Uterus (tissue), 2 donors: ENCODE data around the gene TSPAN32.

Experiments used
- CTCF ChIP-seq, 4 experiments: fragments of 200-600 bp in 2 of 4; fragments of 450-650 bp in 2 of 4; sonication (generic) in 2 of 4; IDR thresholded peaks; one replicate each; pipeline ENCODE4 v1.5.1; 2016 to 2019; ENCODE audit warnings: antibody characterized with exemption in 4 of 4, mild to moderate bottlenecking in 2 of 4, moderate library complexity in 1 of 4
- POLR2A ChIP-seq, 2 donors: fragments of 450-650 bp; IDR thresholded peaks; one replicate each; pipeline ENCODE4 v1.6.1; 2016; ENCODE audit warnings: antibody characterized with exemption in 2 of 2, mild to moderate bottlenecking in 1 of 2, moderate library complexity in 1 of 2

GRCh38 chr11:2310073-2310785 lies 8.4 kb downstream of the TSPAN32 start:
- TF ChIP-seq CTCF (IDR thresholded peaks at IDR 0.05) (no peak), POLR2A (IDR thresholded peaks at IDR 0.05) (no peak)
